Body of pancreas (tissue), 4 donors: ENCODE measurements around the gene ZFP62.

Experiments
- POLR2A ChIP-seq, 3 donors: fragments of 450-650 bp; IDR thresholded peaks; one replicate each; pipeline ENCODE4 v1.6.1; 2016; ENCODE audit warnings: antibody characterized with exemption in 3 of 3, mild to moderate bottlenecking in 2 of 3
- TF ChIP-seq, protein P1 (sequence below), 7 experiments: fragments of 450-650 bp in 4 of 7; fragments of 200-600 bp in 3 of 7; sonication (generic) in 3 of 7; IDR thresholded peaks; one replicate each; pipeline ENCODE4 v1.5.1; 2016 to 2019; ENCODE audit warnings: antibody characterized with exemption in 7 of 7

DNA sequence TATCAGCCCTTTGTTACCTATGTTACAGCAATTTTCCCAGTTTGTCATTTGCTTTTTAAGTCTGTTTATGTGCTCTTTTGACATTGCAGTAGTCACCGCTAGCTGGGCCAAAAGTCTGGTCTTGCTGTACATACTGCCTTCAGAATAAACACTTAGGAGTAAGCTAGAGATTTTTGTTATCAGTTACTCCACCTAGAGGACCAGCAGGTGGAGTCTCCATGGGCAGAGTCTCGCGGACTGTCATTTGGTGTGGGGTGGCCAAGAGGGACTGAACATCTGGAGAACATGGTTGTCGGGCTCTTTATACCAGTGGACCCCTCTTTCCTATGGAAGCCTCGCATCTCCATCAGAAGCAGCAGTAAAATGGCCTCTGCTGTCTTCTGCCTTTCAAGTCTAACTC, 47.7 kb downstream of the ZFP62 start:
- TF ChIP-seq POLR2A (IDR thresholded peaks at IDR 0.05): no peak
- TF ChIP-seq, protein P1, sequence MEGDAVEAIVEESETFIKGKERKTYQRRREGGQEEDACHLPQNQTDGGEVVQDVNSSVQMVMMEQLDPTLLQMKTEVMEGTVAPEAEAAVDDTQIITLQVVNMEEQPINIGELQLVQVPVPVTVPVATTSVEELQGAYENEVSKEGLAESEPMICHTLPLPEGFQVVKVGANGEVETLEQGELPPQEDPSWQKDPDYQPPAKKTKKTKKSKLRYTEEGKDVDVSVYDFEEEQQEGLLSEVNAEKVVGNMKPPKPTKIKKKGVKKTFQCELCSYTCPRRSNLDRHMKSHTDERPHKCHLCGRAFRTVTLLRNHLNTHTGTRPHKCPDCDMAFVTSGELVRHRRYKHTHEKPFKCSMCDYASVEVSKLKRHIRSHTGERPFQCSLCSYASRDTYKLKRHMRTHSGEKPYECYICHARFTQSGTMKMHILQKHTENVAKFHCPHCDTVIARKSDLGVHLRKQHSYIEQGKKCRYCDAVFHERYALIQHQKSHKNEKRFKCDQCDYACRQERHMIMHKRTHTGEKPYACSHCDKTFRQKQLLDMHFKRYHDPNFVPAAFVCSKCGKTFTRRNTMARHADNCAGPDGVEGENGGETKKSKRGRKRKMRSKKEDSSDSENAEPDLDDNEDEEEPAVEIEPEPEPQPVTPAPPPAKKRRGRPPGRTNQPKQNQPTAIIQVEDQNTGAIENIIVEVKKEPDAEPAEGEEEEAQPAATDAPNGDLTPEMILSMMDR (IDR thresholded peaks at IDR 0.05): no peak
